H1 (cell line): Measurements from ENCODE around the gene SH3PXD2A. TPM values are rescaled to one million over a fixed set of nuclear protein-coding genes. Genes with fewer than 3 reads are reported as not detected.

Experiments used
- MAX ChIP-seq: IDR thresholded peaks from 2 replicates; pipeline ENCODE4 v1.6.1; 2012; ENCODE audit warnings: inconsistent platforms
- polyA plus RNA-seq, 7 experiments: library from polyadenylated mRNA; depleted of rRNA in 3 of 7; stranded (reverse) in 5 of 7; unstranded in 2 of 7; fragments of >200 nt in 5 of 7; fragments of 200-250 nt in 2 of 7; gene quantifications; 1 replicate in 5 of 7; 2 replicates in 1 of 7; 4 replicates in 1 of 7; pipeline versions ENCODE4 v1.2.1 to v1.2.3, GENCODE V29; 2011 to 2013; ENCODE audit warnings: missing spikeins in 2 of 7, mixed read lengths in 2 of 7
- total RNA-seq: library from RNA; stranded (reverse); fragmentation: NEBNext Ultra II Directional; extraction: Animal tissue kit (Norgen Biotek cat#: 25700); gene quantifications from 2 replicates; pipeline ENCODE4 v1.2.1, GENCODE V29; 2021
- TF ChIP-seq, protein P1 (sequence below): fragments of 300-600 bp; sonication (generic); IDR thresholded peaks from 2 replicates; pipeline ENCODE4 v1.7.1; 2012; ENCODE audit warnings: low read length, moderate library complexity, mild to moderate bottlenecking, inconsistent platforms; ENCODE audit not compliant: insufficient replicate concordance

SH3PXD2A gene
- total and polyA plus RNA-seq, 2 of the 8 experiments (the other 6 are each of a cell fraction or from before 2014, with no cell fraction given), result 5.4 to 16.3 TPM

DNA sequence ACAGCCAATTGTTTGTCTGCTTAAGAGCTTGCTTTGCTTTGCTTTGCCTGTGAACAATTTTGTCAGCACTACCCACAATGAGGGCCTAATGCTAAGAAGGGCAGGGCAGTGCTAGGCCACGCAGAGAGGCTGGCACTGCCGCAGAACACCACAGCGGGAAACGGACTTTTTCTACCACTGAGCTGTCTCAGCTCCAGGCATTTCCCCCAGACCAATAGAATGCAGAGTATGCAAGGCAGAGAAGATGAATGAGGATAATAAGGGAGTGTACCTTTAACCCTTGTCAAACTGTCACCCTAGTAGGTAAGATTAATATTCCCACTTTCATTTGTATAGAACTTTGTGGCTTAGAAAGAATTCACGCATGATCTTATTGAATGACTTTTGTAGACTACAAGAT is 104.5 kb downstream of the SH3PXD2A start (continued):
- TF ChIP-seq, protein P1, sequence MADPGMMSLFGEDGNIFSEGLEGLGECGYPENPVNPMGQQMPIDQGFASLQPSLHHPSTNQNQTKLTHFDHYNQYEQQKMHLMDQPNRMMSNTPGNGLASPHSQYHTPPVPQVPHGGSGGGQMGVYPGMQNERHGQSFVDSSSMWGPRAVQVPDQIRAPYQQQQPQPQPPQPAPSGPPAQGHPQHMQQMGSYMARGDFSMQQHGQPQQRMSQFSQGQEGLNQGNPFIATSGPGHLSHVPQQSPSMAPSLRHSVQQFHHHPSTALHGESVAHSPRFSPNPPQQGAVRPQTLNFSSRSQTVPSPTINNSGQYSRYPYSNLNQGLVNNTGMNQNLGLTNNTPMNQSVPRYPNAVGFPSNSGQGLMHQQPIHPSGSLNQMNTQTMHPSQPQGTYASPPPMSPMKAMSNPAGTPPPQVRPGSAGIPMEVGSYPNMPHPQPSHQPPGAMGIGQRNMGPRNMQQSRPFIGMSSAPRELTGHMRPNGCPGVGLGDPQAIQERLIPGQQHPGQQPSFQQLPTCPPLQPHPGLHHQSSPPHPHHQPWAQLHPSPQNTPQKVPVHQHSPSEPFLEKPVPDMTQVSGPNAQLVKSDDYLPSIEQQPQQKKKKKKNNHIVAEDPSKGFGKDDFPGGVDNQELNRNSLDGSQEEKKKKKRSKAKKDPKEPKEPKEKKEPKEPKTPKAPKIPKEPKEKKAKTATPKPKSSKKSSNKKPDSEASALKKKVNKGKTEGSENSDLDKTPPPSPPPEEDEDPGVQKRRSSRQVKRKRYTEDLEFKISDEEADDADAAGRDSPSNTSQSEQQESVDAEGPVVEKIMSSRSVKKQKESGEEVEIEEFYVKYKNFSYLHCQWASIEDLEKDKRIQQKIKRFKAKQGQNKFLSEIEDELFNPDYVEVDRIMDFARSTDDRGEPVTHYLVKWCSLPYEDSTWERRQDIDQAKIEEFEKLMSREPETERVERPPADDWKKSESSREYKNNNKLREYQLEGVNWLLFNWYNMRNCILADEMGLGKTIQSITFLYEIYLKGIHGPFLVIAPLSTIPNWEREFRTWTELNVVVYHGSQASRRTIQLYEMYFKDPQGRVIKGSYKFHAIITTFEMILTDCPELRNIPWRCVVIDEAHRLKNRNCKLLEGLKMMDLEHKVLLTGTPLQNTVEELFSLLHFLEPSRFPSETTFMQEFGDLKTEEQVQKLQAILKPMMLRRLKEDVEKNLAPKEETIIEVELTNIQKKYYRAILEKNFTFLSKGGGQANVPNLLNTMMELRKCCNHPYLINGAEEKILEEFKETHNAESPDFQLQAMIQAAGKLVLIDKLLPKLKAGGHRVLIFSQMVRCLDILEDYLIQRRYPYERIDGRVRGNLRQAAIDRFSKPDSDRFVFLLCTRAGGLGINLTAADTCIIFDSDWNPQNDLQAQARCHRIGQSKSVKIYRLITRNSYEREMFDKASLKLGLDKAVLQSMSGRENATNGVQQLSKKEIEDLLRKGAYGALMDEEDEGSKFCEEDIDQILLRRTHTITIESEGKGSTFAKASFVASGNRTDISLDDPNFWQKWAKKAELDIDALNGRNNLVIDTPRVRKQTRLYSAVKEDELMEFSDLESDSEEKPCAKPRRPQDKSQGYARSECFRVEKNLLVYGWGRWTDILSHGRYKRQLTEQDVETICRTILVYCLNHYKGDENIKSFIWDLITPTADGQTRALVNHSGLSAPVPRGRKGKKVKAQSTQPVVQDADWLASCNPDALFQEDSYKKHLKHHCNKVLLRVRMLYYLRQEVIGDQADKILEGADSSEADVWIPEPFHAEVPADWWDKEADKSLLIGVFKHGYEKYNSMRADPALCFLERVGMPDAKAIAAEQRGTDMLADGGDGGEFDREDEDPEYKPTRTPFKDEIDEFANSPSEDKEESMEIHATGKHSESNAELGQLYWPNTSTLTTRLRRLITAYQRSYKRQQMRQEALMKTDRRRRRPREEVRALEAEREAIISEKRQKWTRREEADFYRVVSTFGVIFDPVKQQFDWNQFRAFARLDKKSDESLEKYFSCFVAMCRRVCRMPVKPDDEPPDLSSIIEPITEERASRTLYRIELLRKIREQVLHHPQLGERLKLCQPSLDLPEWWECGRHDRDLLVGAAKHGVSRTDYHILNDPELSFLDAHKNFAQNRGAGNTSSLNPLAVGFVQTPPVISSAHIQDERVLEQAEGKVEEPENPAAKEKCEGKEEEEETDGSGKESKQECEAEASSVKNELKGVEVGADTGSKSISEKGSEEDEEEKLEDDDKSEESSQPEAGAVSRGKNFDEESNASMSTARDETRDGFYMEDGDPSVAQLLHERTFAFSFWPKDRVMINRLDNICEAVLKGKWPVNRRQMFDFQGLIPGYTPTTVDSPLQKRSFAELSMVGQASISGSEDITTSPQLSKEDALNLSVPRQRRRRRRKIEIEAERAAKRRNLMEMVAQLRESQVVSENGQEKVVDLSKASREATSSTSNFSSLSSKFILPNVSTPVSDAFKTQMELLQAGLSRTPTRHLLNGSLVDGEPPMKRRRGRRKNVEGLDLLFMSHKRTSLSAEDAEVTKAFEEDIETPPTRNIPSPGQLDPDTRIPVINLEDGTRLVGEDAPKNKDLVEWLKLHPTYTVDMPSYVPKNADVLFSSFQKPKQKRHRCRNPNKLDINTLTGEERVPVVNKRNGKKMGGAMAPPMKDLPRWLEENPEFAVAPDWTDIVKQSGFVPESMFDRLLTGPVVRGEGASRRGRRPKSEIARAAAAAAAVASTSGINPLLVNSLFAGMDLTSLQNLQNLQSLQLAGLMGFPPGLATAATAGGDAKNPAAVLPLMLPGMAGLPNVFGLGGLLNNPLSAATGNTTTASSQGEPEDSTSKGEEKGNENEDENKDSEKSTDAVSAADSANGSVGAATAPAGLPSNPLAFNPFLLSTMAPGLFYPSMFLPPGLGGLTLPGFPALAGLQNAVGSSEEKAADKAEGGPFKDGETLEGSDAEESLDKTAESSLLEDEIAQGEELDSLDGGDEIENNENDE, result no peak
- TF ChIP-seq MAX, result no peak
